ENCODE data around the gene FTCDNL1. TPM values are rescaled to one million over a fixed set of nuclear protein-coding genes. Genes with fewer than 3 reads are reported as not detected.

Gene FTCDNL1
- total RNA-seq, 4 donors from 2014 or later, result 7.9 to 21.9 (median 16.3) TPM

- TF ChIP-seq, protein P1, sequence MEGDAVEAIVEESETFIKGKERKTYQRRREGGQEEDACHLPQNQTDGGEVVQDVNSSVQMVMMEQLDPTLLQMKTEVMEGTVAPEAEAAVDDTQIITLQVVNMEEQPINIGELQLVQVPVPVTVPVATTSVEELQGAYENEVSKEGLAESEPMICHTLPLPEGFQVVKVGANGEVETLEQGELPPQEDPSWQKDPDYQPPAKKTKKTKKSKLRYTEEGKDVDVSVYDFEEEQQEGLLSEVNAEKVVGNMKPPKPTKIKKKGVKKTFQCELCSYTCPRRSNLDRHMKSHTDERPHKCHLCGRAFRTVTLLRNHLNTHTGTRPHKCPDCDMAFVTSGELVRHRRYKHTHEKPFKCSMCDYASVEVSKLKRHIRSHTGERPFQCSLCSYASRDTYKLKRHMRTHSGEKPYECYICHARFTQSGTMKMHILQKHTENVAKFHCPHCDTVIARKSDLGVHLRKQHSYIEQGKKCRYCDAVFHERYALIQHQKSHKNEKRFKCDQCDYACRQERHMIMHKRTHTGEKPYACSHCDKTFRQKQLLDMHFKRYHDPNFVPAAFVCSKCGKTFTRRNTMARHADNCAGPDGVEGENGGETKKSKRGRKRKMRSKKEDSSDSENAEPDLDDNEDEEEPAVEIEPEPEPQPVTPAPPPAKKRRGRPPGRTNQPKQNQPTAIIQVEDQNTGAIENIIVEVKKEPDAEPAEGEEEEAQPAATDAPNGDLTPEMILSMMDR (IDR thresholded peaks at IDR 0.05 in 4 of 5, conservative IDR thresholded peaks at IDR 0.05 in 1 of 5), result no peak
- no peak for TF ChIP-seq POLR2A (IDR thresholded peaks at IDR 0.05)
- Histone ChIP-seq H3K36me3 (no peaks in the 10 kb centered on the region), H3K4me3 (no peak overlapping the region), H3K27ac (no peak overlapping the region), H3K4me1 (peaks cover 0 to 3% of the 10 kb centered on the region in 2 donors), H3K9me3 (no peaks in the 10 kb centered on the region), H3K27me3 (no peaks in the 10 kb centered on the region)
- intact Hi-C loops (cut with DNase I; ENCODE audit: low total_unique reads), result no loop called here
- no peak for ATAC-seq
- in situ Hi-C loops (cut with MboI; ENCODE audit: low sequenced_read_pairs in 4 of 4), result no loop called here
- no peak for DNase-seq
Observed at GRCh38 chr2:199814101-199814816, 36.7 kb downstream of the FTCDNL1 start.

GRCh38 chr2:199812493-199812892 is 38.5 kb downstream of the FTCDNL1 start:
- peaks cover 0 to 3% of the 10 kb centered on the region in 2 donors for H3K4me1 ChIP-seq
- TF ChIP-seq POLR2A (IDR thresholded peaks at IDR 0.05), result no peak
- TF ChIP-seq, protein P1 (IDR thresholded peaks at IDR 0.05 in 4 of 5, conservative IDR thresholded peaks at IDR 0.05 in 1 of 5), result no peak

DNA sequence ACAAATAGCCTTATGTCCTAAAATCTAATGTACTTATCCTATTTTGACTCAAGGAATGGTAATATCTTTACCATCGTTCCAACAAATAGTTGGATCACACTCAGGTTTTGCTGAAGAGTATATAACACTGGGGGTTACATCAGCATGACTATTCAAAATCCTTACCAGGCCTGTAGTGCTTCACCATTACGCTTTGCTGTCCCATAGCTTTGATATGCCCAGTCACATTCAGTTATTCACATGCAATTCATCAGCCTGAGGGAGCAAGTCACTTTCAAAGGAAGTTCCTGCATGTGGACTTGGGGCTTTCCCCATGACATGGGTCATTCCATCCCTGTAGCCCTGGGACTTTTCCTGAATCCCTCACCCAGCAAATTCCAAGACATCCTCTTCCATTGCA is 39.6 kb downstream of the FTCDNL1 start:
- no peak overlapping the region for H3K27ac ChIP-seq
- H3K4me3 ChIP-seq, result no peak overlapping the region
- no peak for ATAC-seq
- H3K9me3 ChIP-seq, result no peaks in the 10 kb centered on the region
- no peaks in the 10 kb centered on the region for H3K27me3 ChIP-seq
- intact Hi-C loops (cut with DNase I; ENCODE audit: low total_unique reads) (no loop called here), in situ Hi-C loops (cut with MboI; ENCODE audit: low sequenced_read_pairs in 4 of 4) (no loop called here)
- H3K36me3 ChIP-seq, result no peaks in the 10 kb centered on the region
- H3K4me1 ChIP-seq, result peaks cover 0 to 3% of the 10 kb centered on the region in 2 donors
- TF ChIP-seq, protein P1 (IDR thresholded peaks at IDR 0.05 in 4 of 5, conservative IDR thresholded peaks at IDR 0.05 in 1 of 5), result no peak
- TF ChIP-seq POLR2A (IDR thresholded peaks at IDR 0.05), result no peak
- DNase-seq, result no peak

More at GRCh38 chr2:199812493-199812892, 38.5 kb downstream of the FTCDNL1 start:
- Histone ChIP-seq H3K4me3 (no peak overlapping the region), H3K27me3 (no peaks in the 10 kb centered on the region), H3K9me3 (no peaks in the 10 kb centered on the region), H3K27ac (no peak overlapping the region), H3K36me3 (no peaks in the 10 kb centered on the region)
- in situ Hi-C loops (cut with MboI; ENCODE audit: low sequenced_read_pairs in 4 of 4) (no loop called here), intact Hi-C loops (cut with DNase I; ENCODE audit: low total_unique reads) (no loop called here)
- ATAC-seq (no peak), DNase-seq (no peak)

GRCh38 chr2:199810422-199811171 is 40.4 kb downstream of the FTCDNL1 start:
- Histone ChIP-seq H3K27ac (no peak overlapping the region), H3K4me1 (peaks cover 0 to 3% of the 10 kb centered on the region in 2 donors), H3K9me3 (no peaks in the 10 kb centered on the region), H3K36me3 (no peaks in the 10 kb centered on the region), H3K4me3 (no peak overlapping the region), H3K27me3 (no peaks in the 10 kb centered on the region)
- TF ChIP-seq POLR2A (IDR thresholded peaks at IDR 0.05), result no peak
- TF ChIP-seq, protein P1 (IDR thresholded peaks at IDR 0.05 in 4 of 5, conservative IDR thresholded peaks at IDR 0.05 in 1 of 5), result no peak
- intact Hi-C loops (cut with DNase I; ENCODE audit: low total_unique reads), result no loop called here
- DNase-seq (no peak), ATAC-seq (no peak)
- in situ Hi-C loops (cut with MboI; ENCODE audit: low sequenced_read_pairs in 4 of 4), result no loop called here
